Breast epithelium (tissue), 4 donors: ENCODE results near the gene PLEKHN1. TPM values are rescaled to one million over a fixed set of nuclear protein-coding genes. Genes with fewer than 3 reads are reported as not detected.
A peak's percentile ranks its signal among the peaks of the same experiment; 100 is the strongest.

Source experiments
- DNase-seq, 2 donors: peaks; one replicate each; pipeline ENCODE4 v3.0.0-alpha.2; 2019; ENCODE audit warnings: low spot score in 2 of 2
- H3K27ac ChIP-seq, 2 donors: fragments of 200-600 bp; sonication (generic) in 1 of 2; one replicate each; pipeline ENCODE4 v1.5.1; 2016 to 2019; ENCODE audit warnings: mild to moderate bottlenecking in 1 of 2
- H3K27me3 ChIP-seq, 2 donors: fragments of 200-600 bp; sonication (generic) in 1 of 2; one replicate each; pipeline versions ENCODE4 v1.5.1 to v1.6.0; 2017 to 2019; ENCODE audit warnings: control low read depth in 1 of 2, mild to moderate bottlenecking in 1 of 2
- H3K36me3 ChIP-seq: fragments of 200-600 bp; one replicate; pipeline ENCODE4 v1.5.1; 2019
- H3K4me1 ChIP-seq, 2 donors: fragments of 200-600 bp; sonication (generic); one replicate each; pipeline ENCODE4 v1.5.1; 2016 to 2019; ENCODE audit warnings: control low read depth in 1 of 2
- H3K4me3 ChIP-seq, 3 donors: fragments of 200-600 bp; sonication (generic); 1 replicate in 2 of 3; 2 replicates in 1 of 3; pipeline ENCODE4 v1.5.1; 2016 to 2019; ENCODE audit warnings: mild to moderate bottlenecking in 3 of 3, moderate library complexity in 2 of 3
- H3K9me3 ChIP-seq, 2 donors: fragments of 200-600 bp; sonication (generic) in 1 of 2; one replicate each; pipeline ENCODE4 v1.5.1; 2016 to 2019; ENCODE audit warnings: control low read depth in 1 of 2
- POLR2A ChIP-seq: fragments of 450-650 bp; IDR thresholded peaks from one replicate; pipeline ENCODE4 v1.6.1; 2016; ENCODE audit warnings: antibody characterized with exemption, mild to moderate bottlenecking, moderate library complexity
- POLR2AphosphoS5 ChIP-seq, 3 donors: sonication (generic); formaldehyde crosslinking; IDR thresholded peaks; one replicate each; pipeline ENCODE4 v1.6.1; 2017; ENCODE audit warnings: antibody characterized with exemption in 3 of 3
- intact Hi-C: fragments of 100-400 bp; cut with DNase I; formaldehyde crosslinking; loops from one replicate; pipeline ENCODE4 v1.15.1; 2023; ENCODE audit warnings: low total_unique reads
- total RNA-seq, 3 donors: library from RNA; depleted of rRNA; stranded (reverse); fragments of >200 nt; gene quantifications; one replicate each; pipeline ENCODE4 v1.1.0, GENCODE V29; 2016
- TF ChIP-seq, protein P1 (sequence below), 3 donors: fragments of 450-650 bp; IDR thresholded peaks; one replicate each; pipeline ENCODE4 v1.5.1; 2016 to 2017; ENCODE audit warnings: antibody characterized with exemption in 3 of 3, mild to moderate bottlenecking in 3 of 3, moderate library complexity in 3 of 3

PLEKHN1 gene
- total RNA-seq, 3 donors from 2014 or later = 0.16 to 2.8 (median 1.6) TPM

- H3K4me1 ChIP-seq = peaks cover 4 to 18% of the 10 kb centered on the region in 2 donors
- peak within 1 kb of the TSS; percentile 61 to 84 (median 80) for H3K4me3 ChIP-seq
- H3K27ac ChIP-seq = peak within 1 kb of the TSS; percentile 92 to 98
- H3K9me3 ChIP-seq = no peaks in the 10 kb centered on the region
- no peaks in the 10 kb centered on the region for H3K36me3 ChIP-seq
- no peak for DNase-seq
- intact Hi-C loops = loop anchor here (10.0 kb wide), 1 partner anchor 465 kb away; no protein-coding TSS in a partner anchor
- no peaks in the 10 kb centered on the region for H3K27me3 ChIP-seq
- no peak for TF ChIP-seq POLR2A
- TF ChIP-seq, protein P1, sequence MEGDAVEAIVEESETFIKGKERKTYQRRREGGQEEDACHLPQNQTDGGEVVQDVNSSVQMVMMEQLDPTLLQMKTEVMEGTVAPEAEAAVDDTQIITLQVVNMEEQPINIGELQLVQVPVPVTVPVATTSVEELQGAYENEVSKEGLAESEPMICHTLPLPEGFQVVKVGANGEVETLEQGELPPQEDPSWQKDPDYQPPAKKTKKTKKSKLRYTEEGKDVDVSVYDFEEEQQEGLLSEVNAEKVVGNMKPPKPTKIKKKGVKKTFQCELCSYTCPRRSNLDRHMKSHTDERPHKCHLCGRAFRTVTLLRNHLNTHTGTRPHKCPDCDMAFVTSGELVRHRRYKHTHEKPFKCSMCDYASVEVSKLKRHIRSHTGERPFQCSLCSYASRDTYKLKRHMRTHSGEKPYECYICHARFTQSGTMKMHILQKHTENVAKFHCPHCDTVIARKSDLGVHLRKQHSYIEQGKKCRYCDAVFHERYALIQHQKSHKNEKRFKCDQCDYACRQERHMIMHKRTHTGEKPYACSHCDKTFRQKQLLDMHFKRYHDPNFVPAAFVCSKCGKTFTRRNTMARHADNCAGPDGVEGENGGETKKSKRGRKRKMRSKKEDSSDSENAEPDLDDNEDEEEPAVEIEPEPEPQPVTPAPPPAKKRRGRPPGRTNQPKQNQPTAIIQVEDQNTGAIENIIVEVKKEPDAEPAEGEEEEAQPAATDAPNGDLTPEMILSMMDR (IDR thresholded peaks at IDR 0.05) = no peak
- TF ChIP-seq POLR2AphosphoS5 (IDR thresholded peaks at IDR 0.05) = no peak
These were observed 53.7 kb downstream of the PLEKHN1 start, which contains the start of gene AGRN for GRCh38 chr1:1020000-1020404. Gene AGRN (plus strand): TSS chr1:1020120. CDS start chr1:1020173, 53 bp downstream.

DNA sequence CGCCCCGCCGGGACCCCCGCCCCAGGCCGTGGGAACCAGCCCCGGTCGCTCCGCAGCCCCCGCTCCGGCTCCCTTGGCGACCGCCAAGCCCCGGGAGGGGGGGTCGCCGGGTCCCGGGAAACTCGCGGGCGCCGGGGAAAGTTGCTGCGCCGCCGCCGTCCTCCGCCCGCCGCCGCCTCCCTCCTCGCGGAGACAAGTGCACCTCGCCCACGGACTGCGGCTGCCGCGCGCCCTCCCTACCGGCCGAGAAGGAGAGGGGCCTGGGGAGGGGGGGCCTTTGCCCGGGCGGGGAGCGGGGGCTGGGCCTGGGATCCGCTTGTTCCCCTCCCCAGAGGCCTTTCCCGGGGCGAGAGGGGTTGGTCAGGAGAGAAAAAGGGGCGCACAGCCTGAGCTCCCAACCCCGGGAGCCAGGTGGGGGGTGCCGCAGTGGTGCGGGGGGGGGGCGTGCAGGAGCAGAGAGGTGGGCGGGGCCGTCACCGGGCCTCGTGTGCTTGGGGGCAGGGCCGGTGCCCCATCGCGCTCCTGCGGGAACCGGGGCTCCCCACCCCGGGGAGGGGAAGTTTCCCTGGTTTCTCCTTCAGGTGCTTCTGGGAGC, 54.2 kb downstream of the PLEKHN1 start:
- Histone ChIP-seq H3K36me3 (no peaks in the 10 kb centered on the region), H3K4me3 (peak overlapping the region; percentile 61 to 84 (median 80)), H3K4me1 (peaks cover 4 to 18% of the 10 kb centered on the region in 2 donors), H3K27me3 (no peaks in the 10 kb centered on the region), H3K9me3 (no peaks in the 10 kb centered on the region), H3K27ac (peak overlapping the region; percentile 92 to 98)
- no peak for DNase-seq
- intact Hi-C loops = loop anchor here (10.0 kb wide), 1 partner anchor 464 kb away; no protein-coding TSS in a partner anchor
- no peak for TF ChIP-seq POLR2A
- no peak for TF ChIP-seq POLR2AphosphoS5 (IDR thresholded peaks at IDR 0.05)
- TF ChIP-seq, protein P1 (IDR thresholded peaks at IDR 0.05) = no peak

GRCh38 chr1:1021010-1021919, 55.0 kb downstream of the PLEKHN1 start:
- Histone ChIP-seq H3K36me3 (no peaks in the 10 kb centered on the region), H3K27me3 (no peaks in the 10 kb centered on the region), H3K9me3 (no peaks in the 10 kb centered on the region), H3K4me3 (peak overlapping the region; percentile 61 to 84 (median 80)), H3K4me1 (peaks cover 4 to 18% of the 10 kb centered on the region in 2 donors), H3K27ac (peak overlapping the region; percentile 92 to 98)
- intact Hi-C loops = loop anchor here (10.0 kb wide), 1 partner anchor 464 kb away; no protein-coding TSS in a partner anchor
- TF ChIP-seq POLR2AphosphoS5 (IDR thresholded peaks at IDR 0.05) = no peak
- DNase-seq = peak; percentile 54 to 88

DNA sequence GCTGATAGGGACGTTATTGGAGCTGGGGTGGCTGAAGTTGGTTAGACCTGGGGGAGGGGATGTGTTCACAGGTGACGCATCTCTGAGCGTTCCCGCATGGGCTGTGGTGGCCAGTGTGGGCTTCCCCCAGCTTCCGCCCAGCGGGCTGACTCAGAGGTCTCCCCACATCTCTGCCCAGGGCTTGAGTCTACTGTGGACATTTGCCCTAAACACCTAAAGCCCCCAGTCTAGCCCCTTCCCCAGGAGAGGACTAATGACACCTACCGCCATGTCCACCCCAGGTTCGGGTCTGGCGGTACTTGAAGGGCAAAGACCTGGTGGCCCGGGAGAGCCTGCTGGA, 55.6 kb downstream of the PLEKHN1 start:
- H3K27ac ChIP-seq = peak overlapping the region in 1 of 2 donors; percentile 92
- H3K4me3 ChIP-seq = peak overlapping the region in 2 of 3 donors; percentile 80 to 84
- no peaks in the 10 kb centered on the region for H3K27me3 ChIP-seq
- TF ChIP-seq POLR2AphosphoS5 (IDR thresholded peaks at IDR 0.05) (no peak), POLR2A (no peak)
- TF ChIP-seq, protein P1 (IDR thresholded peaks at IDR 0.05) = no peak
- H3K4me1 ChIP-seq = peaks cover 4 to 22% of the 10 kb centered on the region in 2 donors
- no peaks in the 10 kb centered on the region for H3K9me3 ChIP-seq
- intact Hi-C loops = loop anchor here (10.0 kb wide), 1 partner anchor 463 kb away; no protein-coding TSS in a partner anchor
- no peak for DNase-seq
- H3K36me3 ChIP-seq = no peaks in the 10 kb centered on the region

DNA sequence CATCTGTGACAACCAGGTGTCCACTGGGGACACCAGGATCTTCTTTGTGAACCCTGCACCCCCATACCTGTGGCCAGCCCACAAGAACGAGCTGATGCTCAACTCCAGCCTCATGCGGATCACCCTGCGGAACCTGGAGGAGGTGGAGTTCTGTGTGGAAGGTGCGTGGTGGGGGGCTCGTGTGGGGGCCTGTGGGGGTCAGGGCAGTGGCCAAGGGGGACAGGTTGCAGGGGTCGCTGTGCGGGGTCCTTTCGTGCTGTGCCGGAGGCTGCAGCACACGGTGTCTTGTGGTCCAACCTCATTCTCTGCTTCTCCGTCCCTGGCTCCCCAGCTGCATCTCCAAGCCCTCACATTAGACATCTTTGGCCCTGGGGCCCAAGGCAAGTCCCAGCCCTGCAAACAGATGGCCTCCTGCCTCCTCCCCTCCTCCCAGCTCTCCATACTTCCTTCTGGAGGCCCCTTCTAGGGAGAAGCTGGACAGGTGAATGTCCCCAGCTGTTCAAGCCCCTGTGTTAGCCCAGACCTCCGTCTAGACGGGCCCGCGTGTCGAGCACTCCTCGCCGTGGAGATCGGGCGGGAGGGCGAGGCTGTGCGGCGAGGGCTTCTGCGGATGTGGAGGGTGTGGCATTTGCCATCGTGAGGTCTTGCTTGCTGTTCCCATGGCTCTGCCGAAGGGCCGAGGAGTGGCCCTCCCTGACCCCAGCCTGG, 56.2 kb downstream of the PLEKHN1 start:
- no peak for DNase-seq
- H3K9me3 ChIP-seq = no peaks in the 10 kb centered on the region
- intact Hi-C loops = loop anchor here (10.0 kb wide), 1 partner anchor 462 kb away; no protein-coding TSS in a partner anchor
- no peak overlapping the region for H3K27ac ChIP-seq
- H3K4me3 ChIP-seq = no peak overlapping the region
- H3K4me1 ChIP-seq = peaks cover 4 to 22% of the 10 kb centered on the region in 2 donors
- no peaks in the 10 kb centered on the region for H3K36me3 ChIP-seq
- TF ChIP-seq POLR2AphosphoS5 (IDR thresholded peaks at IDR 0.05) (no peak), POLR2A (no peak)
- TF ChIP-seq, protein P1 (IDR thresholded peaks at IDR 0.05) = no peak
- H3K27me3 ChIP-seq = no peaks in the 10 kb centered on the region
